A172 (cell line): ENCODE data around the gene FAM199X. TPM values are rescaled to one million over a fixed set of nuclear protein-coding genes. Genes with fewer than 3 reads are reported as not detected.
A peak's percentile ranks its signal among the peaks of the same experiment; 100 is the strongest.

Source experiments
- DNase-seq: peaks from one replicate; pipeline ENCODE4 v3.0.0-alpha.2; 2015; ENCODE audit warnings: low spot score
- total RNA-seq: library from RNA; depleted of rRNA; stranded (reverse); fragments of >200 nt; shearing (Covaris generic); gene quantifications from 2 replicates; pipeline ENCODE4 v1.2.3, GENCODE V29; 2014; rRNA removed

Gene FAM199X
- 18.5 and 20.0 TPM in 2 replicates for total RNA-seq

GRCh38 chrX:104165894-104166734 is at the start of gene FAM199X:
Gene FAM199X (plus strand): TSS chrX:104166453. CDS start chrX:104166786, 333 bp downstream.
- peak; percentile 65 for DNase-seq

GRCh38 chrX:104117759-104118158 is 48.5 kb upstream of the FAM199X start:
- DNase-seq = no peak

GRCh38 chrX:104118765-104119164 is 47.5 kb upstream of the FAM199X start:
- no peak for DNase-seq

- DNase-seq = no peak
Observed at GRCh38 chrX:104122829-104123228, 43.4 kb upstream of the FAM199X start.

GRCh38 chrX:104126856-104127255 is 39.4 kb upstream of the FAM199X start:
- DNase-seq = no peak

GRCh38 chrX:104130808-104131207 is 35.4 kb upstream of the FAM199X start:
- no peak for DNase-seq

- DNase-seq = no peak
Observed at GRCh38 chrX:104134583-104135261, 31.5 kb upstream of the FAM199X start.

GRCh38 chrX:104135677-104136076 is 30.6 kb upstream of the FAM199X start:
- no peak for DNase-seq

- DNase-seq = peak; percentile 68
Observed at GRCh38 chrX:104136241-104137019, 29.8 kb upstream of the FAM199X start.

- DNase-seq = peak; percentile 0
Observed at GRCh38 chrX:104137496-104137895, 28.8 kb upstream of the FAM199X start.

- no peak for DNase-seq
Observed at GRCh38 chrX:104141087-104141760, 25.0 kb upstream of the FAM199X start.

GRCh38 chrX:104151037-104151436 is 15.2 kb upstream of the FAM199X start:
- DNase-seq = no peak

- peak; percentile 42 for DNase-seq
Observed at GRCh38 chrX:104156630-104157529, 9.4 kb upstream of the FAM199X start, which contains the start of gene SLC25A53. Gene SLC25A53 (minus strand): TSS chrX:104157009. CDS start chrX:104105257, 51,752 bp downstream.

- DNase-seq = peak; percentile 1
Observed at GRCh38 chrX:104166735-104167436, 633 bp downstream of the FAM199X start.

- no peak for DNase-seq
Observed at GRCh38 chrX:104168127-104168526, 1.9 kb downstream of the FAM199X start.

- no peak for DNase-seq
Observed at GRCh38 chrX:104172121-104172520, 5.9 kb downstream of the FAM199X start.

- no peak for DNase-seq
Observed at GRCh38 chrX:104172788-104173187, 6.5 kb downstream of the FAM199X start.

- DNase-seq = no peak
Observed at GRCh38 chrX:104173841-104174240, 7.6 kb downstream of the FAM199X start.

GRCh38 chrX:104183685-104184084 is 17.4 kb downstream of the FAM199X start:
- no peak for DNase-seq

- DNase-seq = no peak
Observed at GRCh38 chrX:104187931-104188330, 21.7 kb downstream of the FAM199X start.
